Loucy (cell line): ENCODE measurements around the gene PAX3.

Experiments
- H2AFZ ChIP-seq: fragments of 200-600 bp; sonication (generic); 2 replicates; pipeline ENCODE4 v1.6.0; 2016; ENCODE audit warnings: antibody characterized with exemption, mild to moderate bottlenecking, low read length, moderate library complexity
- H3F3A ChIP-seq: fragments of 200-600 bp; 2 replicates; pipeline ENCODE4 v1.6.0; 2016; ENCODE audit warnings: antibody characterized with exemption, low read depth, mild to moderate bottlenecking
- H3K27me3 ChIP-seq: fragments of 200-600 bp; sonication (generic); 2 replicates; pipeline ENCODE4 v1.6.1; 2014; ENCODE audit warnings: low read length, mild to moderate bottlenecking; ENCODE audit not compliant: insufficient read depth, poor library complexity, severe bottlenecking
- H3K36me3 ChIP-seq: fragments of 200-600 bp; sonication (generic); 2 replicates; pipeline ENCODE4 v1.6.1; 2016; ENCODE audit warnings: low read length; ENCODE audit not compliant: insufficient read depth
- H3K4me1 ChIP-seq: fragments of 200-600 bp; sonication (generic); 2 replicates; pipeline ENCODE4 v1.5.1; 2014; ENCODE audit warnings: low read length, mild to moderate bottlenecking; ENCODE audit not compliant: insufficient read depth, poor library complexity, severe bottlenecking
- H3K4me2 ChIP-seq: fragments of 200-600 bp; sonication (generic); 2 replicates; pipeline ENCODE4 v1.6.0; 2014; ENCODE audit warnings: antibody characterized with exemption, low read length, low read depth, mild to moderate bottlenecking; ENCODE audit not compliant: poor library complexity, severe bottlenecking
- H3K4me3 ChIP-seq: fragments of 200-600 bp; sonication (generic); 2 replicates; pipeline ENCODE4 v1.5.1; 2014; ENCODE audit warnings: low read length, mild to moderate bottlenecking, mixed read lengths; ENCODE audit not compliant: poor library complexity, severe bottlenecking
- H3K79me2 ChIP-seq: fragments of 200-600 bp; sonication (generic); 2 replicates; pipeline ENCODE4 v1.6.1; 2014; ENCODE audit warnings: low read length; ENCODE audit not compliant: insufficient read depth
- H3K9ac ChIP-seq: fragments of 200-600 bp; sonication (generic); 2 replicates; pipeline ENCODE4 v1.6.0; 2014; ENCODE audit warnings: mild to moderate bottlenecking, low read depth, low read length, moderate library complexity; ENCODE audit not compliant: poor library complexity, severe bottlenecking
- H3K9me2 ChIP-seq: fragments of 200-600 bp; sonication (generic); replicated peaks from 2 replicates; pipeline ENCODE4 v1.6.1; 2016; ENCODE audit warnings: low read depth, low read length, mixed read lengths
- H3K9me3 ChIP-seq: fragments of 200-600 bp; sonication (generic); 2 replicates; pipeline ENCODE4 v1.6.1; 2014; ENCODE audit warnings: mild to moderate bottlenecking, antibody characterized with exemption, low read length, low read depth; ENCODE audit not compliant: insufficient read depth
- H4K20me1 ChIP-seq: fragments of 200-600 bp; sonication (generic); 2 replicates; pipeline ENCODE4 v1.6.0; 2014; ENCODE audit warnings: antibody characterized with exemption, low read length, mild to moderate bottlenecking; ENCODE audit not compliant: insufficient read depth, poor library complexity, severe bottlenecking
- EZH2phosphoT487 ChIP-seq: fragments of 200-600 bp; IDR thresholded peaks from 2 replicates; pipeline ENCODE4 v1.6.1; 2018; ENCODE audit warnings: antibody characterized with exemption, mild to moderate bottlenecking, moderate library complexity, borderline replicate concordance
- TF ChIP-seq, protein P1 (sequence below): fragments of 200-600 bp; sonication (generic); conservative IDR thresholded peaks from 2 replicates; pipeline ENCODE4 v1.5.1; 2014; ENCODE audit warnings: mild to moderate bottlenecking, antibody characterized with exemption, low read length

The PAX3 gene

DNA sequence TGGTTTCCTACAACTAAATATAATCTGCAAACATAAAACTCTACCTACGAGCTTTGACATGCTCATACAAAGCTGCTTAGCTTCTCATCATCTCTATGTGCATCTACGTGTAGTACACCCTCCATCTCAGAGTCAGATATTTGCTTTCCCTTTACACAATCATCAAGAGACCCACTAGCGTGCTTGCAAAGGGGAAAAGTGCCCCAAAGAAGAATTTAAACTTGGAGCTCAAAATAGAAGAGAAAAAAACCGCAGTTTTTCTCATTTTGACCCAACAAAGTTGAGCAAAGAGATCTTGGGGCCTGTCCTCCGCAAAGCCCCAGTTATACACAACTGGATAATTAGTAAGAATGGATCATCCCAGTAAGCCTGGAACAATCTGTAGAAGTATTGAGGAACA is 104.1 kb downstream of the PAX3 start:
- Histone ChIP-seq H3K9me3 (no peaks in the 10 kb centered on the region), H3K79me2 (no peaks in the 10 kb centered on the region), H3K4me1 (no peaks in the 10 kb centered on the region), H3K9me2 (no peaks in the 10 kb centered on the region), H3K9ac (no peak overlapping the region), H3K27me3 (no peaks in the 10 kb centered on the region), H2AFZ (no peak overlapping the region), H3F3A (no peaks in the 10 kb centered on the region), H4K20me1 (no peaks in the 10 kb centered on the region), H3K4me2 (no peak overlapping the region), H3K36me3 (no peaks in the 10 kb centered on the region), H3K4me3 (no peak overlapping the region)
- TF ChIP-seq, protein P1, sequence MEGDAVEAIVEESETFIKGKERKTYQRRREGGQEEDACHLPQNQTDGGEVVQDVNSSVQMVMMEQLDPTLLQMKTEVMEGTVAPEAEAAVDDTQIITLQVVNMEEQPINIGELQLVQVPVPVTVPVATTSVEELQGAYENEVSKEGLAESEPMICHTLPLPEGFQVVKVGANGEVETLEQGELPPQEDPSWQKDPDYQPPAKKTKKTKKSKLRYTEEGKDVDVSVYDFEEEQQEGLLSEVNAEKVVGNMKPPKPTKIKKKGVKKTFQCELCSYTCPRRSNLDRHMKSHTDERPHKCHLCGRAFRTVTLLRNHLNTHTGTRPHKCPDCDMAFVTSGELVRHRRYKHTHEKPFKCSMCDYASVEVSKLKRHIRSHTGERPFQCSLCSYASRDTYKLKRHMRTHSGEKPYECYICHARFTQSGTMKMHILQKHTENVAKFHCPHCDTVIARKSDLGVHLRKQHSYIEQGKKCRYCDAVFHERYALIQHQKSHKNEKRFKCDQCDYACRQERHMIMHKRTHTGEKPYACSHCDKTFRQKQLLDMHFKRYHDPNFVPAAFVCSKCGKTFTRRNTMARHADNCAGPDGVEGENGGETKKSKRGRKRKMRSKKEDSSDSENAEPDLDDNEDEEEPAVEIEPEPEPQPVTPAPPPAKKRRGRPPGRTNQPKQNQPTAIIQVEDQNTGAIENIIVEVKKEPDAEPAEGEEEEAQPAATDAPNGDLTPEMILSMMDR, result no peak
- no peak for TF ChIP-seq EZH2phosphoT487

DNA sequence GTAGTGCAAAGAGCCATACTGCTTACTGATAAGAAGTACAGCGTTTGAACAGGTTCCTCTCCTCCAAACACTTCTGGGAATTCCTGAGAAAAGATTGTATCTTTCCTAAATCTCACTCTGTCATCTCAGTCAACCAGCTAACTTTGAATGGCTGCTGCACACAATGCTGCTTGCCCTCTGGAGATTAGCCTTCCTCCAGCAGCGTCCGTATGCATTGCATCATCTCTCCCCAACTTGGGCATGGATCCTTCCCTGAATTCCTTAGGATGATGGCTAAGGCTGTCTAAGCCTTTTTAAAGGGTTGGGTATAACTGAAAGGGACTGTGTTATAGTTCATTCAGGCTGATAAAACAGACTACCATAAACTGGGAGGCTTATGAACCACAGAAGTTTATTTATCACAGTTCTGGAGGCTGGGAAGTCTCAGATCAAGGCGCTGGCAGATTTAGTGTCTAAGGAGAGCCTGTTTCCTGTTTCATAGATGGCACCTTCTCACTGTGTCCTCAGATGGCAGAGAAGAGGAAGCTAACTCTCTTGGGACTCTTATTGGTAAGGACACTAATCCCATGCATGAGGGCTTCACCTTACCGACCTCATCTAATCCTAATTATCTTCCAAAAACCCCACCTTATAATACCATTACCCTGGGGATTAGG is 105.3 kb downstream of the PAX3 start:
- TF ChIP-seq EZH2phosphoT487, result no peak
- TF ChIP-seq, protein P1, result no peak
- Histone ChIP-seq H2AFZ (no peak overlapping the region), H3K27me3 (no peaks in the 10 kb centered on the region), H3K9ac (no peak overlapping the region), H4K20me1 (no peaks in the 10 kb centered on the region), H3K9me3 (no peaks in the 10 kb centered on the region), H3K36me3 (no peaks in the 10 kb centered on the region), H3K4me2 (no peak overlapping the region), H3K79me2 (no peaks in the 10 kb centered on the region), H3K4me3 (no peak overlapping the region), H3F3A (no peaks in the 10 kb centered on the region), H3K9me2 (no peaks in the 10 kb centered on the region), H3K4me1 (no peaks in the 10 kb centered on the region)

DNA sequence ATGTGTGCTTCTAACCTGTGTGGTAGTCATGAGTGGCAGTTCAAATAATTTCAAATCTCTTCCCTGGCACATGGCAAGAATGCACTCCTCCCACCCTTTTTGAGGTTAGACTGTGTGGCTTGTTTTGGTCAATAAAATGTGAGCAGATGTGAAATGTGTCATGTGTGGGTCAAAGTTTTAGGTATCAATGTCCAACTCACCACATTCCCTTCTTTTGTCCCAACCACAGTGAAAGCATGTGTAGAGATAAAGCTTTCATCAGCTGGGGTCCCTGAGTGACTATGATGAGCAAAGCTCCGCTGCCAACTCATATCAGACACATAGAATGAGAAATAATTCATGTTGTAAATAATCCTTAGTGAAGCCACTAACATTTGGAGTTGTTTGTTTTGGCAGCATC is 118.2 kb downstream of the PAX3 start:
- TF ChIP-seq, protein P1, result no peak
- TF ChIP-seq EZH2phosphoT487, result no peak
- Histone ChIP-seq H3K79me2 (no peaks in the 10 kb centered on the region), H3K36me3 (no peaks in the 10 kb centered on the region), H2AFZ (no peak overlapping the region), H3K27me3 (no peaks in the 10 kb centered on the region), H4K20me1 (no peaks in the 10 kb centered on the region), H3K4me1 (no peaks in the 10 kb centered on the region), H3F3A (no peaks in the 10 kb centered on the region), H3K9me2 (no peaks in the 10 kb centered on the region), H3K9ac (no peak overlapping the region), H3K9me3 (no peaks in the 10 kb centered on the region), H3K4me2 (no peak overlapping the region), H3K4me3 (no peak overlapping the region)
